HepG2 (cell line): Measurements from ENCODE around the gene PUS7.
"Not testable (repeated sequence)": the region's sequence is repeated elsewhere in the genome, so short reads cannot be mapped to it uniquely, and the experiment has no call there.

Experiments used
- CTCF ChIP-seq: sonication (generic); formaldehyde crosslinking; IDR thresholded peaks from 2 replicates; pipeline ENCODE4 v1.5.0; 2020; ENCODE audit warnings: mild to moderate bottlenecking, missing genetic modification reagents, moderate library complexity
- KAT8 ChIP-seq: IDR thresholded peaks from 2 replicates; pipeline ENCODE4 v1.6.1; 2016; ENCODE audit warnings: missing genetic modification reagents, missing compliant biosample characterization
- MYPOP ChIP-seq: sonication (generic); formaldehyde crosslinking; IDR thresholded peaks from 2 replicates; pipeline ENCODE4 v1.8.1; 2023; ENCODE audit warnings: mild to moderate bottlenecking, moderate library complexity, missing genetic modification reagents
- RFX3 ChIP-seq: IDR thresholded peaks from 2 replicates; pipeline ENCODE4 v1.6.1; 2016; ENCODE audit warnings: missing biosample characterization, missing genetic modification reagents
- ZNF543 ChIP-seq: sonication (generic); formaldehyde crosslinking; IDR thresholded peaks from 2 replicates; pipeline ENCODE4 v1.4.0; 2020; ENCODE audit warnings: mild to moderate bottlenecking, missing genetic modification reagents
- ZNF574 ChIP-seq: sonication (generic); formaldehyde crosslinking; IDR thresholded peaks from 2 replicates; pipeline ENCODE4 v1.4.0; 2020; ENCODE audit warnings: missing genetic modification reagents
- ZNF883 ChIP-seq: sonication (generic); formaldehyde crosslinking; IDR thresholded peaks from 2 replicates; pipeline ENCODE4 v1.5.1; 2020; ENCODE audit warnings: mild to moderate bottlenecking, missing genetic modification reagents; ENCODE audit errors: not compliant biosample characterization

GRCh38 chr7:105520620-105521019 lies 1.5 kb downstream of the PUS7 start:
- TF ChIP-seq ZNF543 (CRISPR knock-in tag); ZNF574 (CRISPR knock-in tag); ZNF883 (CRISPR knock-in tag); MYPOP (CRISPR knock-in tag); RFX3 (CRISPR knock-in tag); KAT8; CTCF (CRISPR knock-in tag): not testable (repeated sequence)
